Measurements from ENCODE around the gene KCNQ1OT1. TPM values are rescaled to one million over a fixed set of nuclear protein-coding genes. Genes with fewer than 3 reads are reported as not detected.

Gene KCNQ1OT1
- total RNA-seq, 1 donor from 2014 or later = 2.5 TPM

DNA sequence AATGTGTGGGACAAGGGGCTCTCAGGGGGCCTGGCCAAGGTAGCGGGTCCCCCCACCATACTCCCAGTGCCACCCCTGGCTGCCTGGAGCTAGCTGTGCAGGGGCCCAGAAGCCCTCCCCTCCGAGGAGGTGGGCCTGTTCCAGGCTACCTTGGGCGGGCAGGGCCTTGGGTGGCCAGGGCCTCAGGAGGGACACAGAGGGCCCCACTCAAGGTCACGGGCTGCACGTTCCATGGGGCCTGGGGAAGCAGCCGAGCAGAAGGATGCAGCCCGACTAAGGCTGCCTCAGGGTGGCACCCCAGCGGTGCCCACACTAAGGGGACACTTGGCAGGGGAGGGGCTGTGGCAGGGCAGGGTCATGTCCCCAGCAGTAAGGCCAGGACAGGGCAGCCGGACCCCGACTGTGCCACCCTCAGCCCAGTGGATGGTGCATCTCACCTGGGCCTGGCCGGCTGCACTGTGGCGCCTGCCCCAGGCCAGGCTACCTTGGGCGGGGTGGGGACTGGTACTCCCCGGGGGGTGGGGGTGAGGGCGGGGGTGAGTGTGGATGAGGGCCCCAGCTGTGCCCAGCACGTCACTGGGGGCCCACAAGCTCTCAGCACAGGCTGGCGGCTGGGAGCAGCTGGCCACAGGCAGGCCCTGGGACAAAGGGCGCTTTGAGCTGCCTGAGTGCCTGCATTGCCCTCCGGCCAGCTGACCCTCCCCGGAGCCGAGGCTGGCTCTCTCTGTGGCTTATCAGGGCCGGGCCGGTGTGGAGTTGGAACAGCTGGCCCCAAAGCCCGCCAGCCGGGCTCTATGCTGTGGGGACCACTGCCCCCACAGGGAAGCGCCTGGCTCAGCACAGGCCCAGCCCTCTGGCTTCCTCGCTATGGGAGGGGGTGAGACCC is 137.9 kb downstream of the KCNQ1OT1 start:
- DNase-seq (ENCODE audit: low read depth) = peak; percentile 70

DNA sequence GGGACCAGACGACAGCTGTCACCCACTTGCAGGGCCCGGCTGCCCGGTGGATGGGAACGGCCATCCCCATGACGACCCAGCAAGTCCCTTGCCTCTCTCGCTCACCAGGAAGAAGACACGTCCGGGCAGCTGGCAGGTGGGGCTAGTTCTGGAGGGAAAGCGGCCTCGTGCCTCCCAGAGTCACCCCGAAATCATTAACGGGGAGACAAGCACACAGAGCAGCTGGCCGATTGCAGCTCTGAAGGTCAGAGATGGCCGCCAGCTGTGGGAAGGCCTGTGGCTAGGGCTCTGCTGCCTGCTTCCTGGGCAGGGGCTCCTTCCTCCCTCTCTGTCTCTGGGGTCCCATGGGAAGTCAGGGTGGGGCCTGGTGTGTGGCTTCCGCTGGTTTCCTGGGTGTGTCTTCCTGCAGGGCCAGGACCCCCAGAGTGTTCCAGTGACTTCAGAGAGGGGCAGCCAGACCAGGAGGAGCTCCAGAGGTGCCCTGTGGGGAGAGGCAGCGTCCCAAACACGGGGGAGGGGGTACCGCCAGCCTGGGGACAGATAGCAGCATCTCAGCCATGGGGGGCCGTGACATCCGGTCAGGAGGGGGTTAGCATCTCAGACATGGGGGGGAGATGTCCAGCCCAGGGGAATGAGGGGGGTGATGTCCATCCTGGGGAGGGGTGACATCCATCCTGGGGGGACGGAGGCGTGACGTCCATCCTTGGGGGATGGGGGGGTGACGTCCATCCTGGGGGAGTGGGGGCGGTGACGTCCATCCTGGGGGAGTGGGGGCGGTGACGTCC is 140.1 kb downstream of the KCNQ1OT1 start:
- DNase-seq (ENCODE audit: low read depth) = no peak

- peak; percentile 46 for DNase-seq (ENCODE audit: low read depth)
Measured at GRCh38 chr11:2558861-2559526, 140.8 kb downstream of the KCNQ1OT1 start.

DNA sequence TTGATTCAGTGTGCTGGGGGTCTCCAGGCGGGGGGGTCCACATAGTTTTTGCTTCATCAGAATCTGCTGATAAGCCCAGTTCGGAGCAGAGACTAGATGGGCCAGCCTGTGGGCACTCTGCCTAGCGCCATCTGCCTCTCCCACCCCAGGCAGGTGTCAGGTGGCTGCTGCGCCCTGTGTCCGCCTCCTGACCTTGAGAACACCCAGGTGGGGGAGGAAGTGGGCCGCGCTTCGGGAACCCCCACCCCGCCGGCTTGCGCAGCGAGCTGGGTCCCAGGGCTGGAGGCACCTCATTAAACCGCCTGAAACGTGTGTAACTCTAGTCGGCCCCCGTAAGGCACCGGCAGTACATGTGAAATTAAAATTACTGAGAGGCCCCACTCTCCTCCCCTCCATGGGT is 141.4 kb downstream of the KCNQ1OT1 start:
- no peak for DNase-seq (ENCODE audit: low read depth)

Other genes with a start within 250 kb of the KCNQ1OT1 start
- 274 and 533 TPM in 2 replicates for gene CDKN1C, start 185.8 kb upstream of the KCNQ1OT1 start, total RNA-seq
- gene PHLDA2, start 229.4 kb upstream of the KCNQ1OT1 start, total RNA-seq = 1.7 and 4.7 TPM in 2 replicates

Data from myocyte (in vitro differentiated cells).